ENCODE data around the gene GNAO1.

Gene GNAO1

DNA sequence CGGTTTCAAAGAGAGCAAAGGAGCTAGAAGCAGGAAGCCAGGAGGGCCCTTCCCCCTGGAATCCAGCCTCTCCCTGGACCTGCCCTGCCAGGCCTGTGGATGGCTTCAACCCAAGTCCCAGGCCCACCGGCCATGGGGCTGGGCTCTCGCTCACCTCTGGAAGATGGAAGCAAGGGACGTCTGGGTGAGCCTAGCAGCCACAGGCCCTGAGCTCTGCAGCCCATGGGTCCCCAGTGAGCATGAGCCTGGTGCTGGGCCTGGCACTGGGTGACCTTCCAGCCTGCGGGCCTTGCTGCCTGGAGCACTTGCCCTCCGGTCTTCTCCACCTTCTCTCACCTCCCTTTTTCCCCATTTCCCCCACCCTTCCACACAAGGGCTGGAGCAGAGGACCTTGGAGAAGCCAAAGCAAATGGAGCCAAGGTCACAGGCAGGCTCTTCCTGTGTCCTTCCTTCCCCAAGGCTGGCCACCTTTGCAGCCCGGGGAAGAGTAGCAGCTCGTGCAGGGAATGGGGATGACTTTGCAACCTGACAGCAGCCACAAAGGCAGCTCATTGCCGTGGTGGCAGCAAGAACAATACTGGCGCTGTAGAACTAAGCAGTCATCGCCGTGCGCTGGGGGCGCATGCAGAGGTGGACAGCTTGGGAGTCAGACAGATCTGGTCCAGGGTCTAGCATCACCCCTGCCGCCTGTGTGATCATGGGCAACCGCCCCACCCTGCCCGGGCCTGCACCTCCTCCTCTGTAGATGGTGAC, 147.5 kb downstream of the GNAO1 start:
- DNase-seq, result no peak

DNA sequence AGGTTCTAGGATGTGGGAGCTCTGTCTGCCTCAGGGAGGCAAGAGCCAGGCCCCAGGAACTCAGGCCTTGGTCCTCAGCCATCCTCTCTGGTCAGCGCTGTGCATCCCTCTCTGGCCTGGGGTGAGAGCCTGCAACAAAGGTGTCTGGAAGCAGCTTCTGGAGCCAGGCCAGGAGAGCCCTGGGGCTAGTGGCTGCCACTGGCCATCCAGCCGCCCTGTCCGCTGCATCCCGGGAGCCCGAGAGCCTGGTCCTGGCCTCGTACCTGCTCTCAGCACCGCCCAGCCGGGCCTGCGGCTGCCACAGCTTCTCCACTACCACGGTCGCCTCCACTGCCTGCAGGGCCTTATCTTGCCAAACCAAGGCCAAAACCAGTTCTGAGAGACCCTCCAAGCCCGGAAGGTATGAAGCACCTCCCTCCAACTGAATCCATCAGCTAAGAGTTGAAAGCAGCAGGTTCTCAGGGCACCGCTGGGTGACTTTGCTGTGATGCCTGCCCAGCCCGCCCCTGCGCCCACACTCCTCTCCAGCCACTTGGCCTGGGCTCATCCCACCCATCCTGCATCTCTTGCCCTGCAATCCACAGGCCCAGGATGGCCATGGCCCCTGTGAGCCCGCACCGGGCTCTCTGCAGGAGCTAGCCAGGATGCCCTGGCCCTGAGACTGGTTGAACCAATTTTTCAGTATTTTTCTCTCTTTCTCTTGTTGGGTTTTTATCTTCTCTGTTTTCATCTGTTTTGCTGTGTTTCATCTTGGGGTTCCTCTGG, 148.3 kb downstream of the GNAO1 start:
- DNase-seq, result no peak

DNA sequence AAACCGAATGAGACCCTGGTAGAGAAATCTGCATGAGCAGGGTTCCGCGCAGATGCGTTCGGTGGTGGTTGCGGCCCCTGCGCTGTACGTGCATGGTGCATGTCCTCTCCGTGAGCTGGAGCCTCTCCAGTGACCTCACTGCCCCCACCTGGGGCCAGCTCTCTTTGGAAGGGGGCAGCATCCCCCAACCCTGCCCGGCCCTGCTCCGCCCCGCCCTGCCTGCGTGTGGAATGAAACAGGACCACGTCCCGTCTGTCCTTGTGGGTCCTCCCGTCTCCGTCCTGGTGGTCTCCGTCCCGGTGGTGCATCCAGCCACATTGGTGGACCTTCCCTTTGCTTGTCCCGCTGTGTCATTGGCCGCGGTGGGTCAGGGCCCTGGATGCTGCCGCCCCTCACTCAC, 149.1 kb downstream of the GNAO1 start:
- DNase-seq, result no peak

DNA sequence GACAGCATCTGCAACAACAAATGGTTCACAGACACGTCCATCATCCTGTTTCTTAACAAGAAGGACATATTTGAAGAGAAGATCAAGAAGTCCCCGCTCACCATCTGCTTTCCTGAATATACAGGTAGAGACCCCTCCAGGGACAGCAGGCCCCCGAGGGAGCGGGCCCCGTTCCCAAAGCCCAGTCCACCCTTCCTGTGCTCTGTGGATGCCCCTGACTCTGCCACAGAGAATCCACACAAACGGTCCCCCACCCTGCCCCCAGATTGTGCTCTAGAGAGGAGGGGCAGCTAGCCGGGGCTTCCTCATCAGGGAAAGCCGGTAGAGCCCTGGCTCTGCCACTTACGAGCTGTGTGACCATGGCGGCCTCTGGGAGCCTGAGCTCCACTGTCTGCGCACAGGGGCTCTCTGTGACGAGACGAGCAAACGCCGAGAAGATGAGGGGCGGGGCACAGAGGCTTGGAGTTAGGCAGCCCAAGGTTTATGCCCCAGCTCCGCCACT, 149.6 kb downstream of the GNAO1 start:
- DNase-seq, result no peak

DNA sequence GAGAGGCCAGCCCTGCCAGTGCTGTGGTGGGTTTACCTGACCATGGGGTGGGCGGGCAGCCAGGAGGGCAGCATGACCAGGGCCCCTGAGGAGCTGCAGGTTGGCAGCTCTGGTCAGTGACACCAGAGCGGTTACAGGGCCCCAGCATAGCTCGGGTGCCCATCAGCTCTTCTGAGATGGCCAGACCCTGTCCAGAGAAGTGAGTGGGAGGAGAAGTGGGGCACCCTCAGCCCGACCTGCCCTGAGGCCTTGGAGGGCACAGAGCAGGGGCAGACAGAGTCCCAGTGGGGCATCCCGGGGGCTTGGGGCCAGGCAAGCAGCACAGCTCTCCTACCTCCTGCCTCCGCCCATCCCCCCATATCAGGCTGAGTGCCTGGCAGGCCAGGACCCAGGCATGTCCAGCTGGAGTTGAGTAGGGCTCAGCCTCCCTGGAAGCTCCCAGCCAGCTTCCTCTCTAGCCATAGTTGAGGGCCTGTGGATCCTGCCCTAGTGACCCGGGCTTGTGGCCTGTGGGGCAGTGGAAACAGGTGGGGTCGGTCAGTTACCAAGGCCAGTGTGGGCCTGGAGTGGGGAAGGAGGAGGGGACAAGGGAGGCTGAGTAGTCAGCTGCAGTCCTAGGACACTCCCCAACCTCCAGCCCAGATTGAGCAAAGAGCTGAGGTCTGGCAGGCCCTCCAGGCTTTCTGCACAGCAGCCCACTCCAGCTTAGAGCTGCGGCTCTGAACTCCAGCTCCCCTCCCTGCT, 150.5 kb downstream of the GNAO1 start:
- no peak for DNase-seq

DNA sequence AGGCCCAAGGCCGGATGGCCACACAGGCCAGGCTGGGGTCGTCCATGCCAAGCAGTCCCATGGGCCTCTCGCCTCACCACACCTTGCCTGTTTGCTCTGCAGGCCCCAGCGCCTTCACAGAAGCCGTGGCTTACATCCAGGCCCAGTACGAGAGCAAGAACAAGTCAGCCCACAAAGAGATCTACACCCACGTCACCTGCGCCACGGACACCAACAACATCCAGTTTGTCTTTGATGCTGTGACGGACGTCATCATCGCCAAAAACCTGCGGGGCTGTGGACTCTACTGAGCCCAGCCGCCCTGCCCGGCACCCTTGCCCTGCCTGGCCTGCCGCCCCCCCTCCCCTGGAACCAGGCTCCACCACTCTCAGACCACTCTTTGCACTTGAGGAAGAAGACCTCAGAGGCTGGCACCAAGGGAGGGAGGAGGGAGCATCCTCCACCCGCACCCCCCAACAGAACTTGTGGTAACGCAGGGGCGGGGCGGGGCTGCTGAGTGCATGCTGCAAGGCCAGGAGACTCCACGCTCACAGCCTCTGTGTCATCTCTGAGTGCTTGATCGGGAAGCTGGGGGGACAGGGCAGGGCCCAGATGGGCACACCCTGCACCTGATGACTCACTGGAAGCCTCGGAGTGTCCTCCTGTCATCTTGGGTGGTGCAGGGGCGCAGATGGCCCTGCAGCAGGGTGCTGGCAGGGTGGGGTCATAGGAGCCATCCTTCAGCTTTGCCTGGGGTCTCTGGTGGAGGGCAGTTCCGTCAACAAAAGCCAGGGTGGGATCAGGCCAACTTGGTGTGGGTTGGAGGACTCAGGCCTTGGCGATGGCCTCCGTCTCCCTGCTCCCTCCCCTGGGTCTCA, 152.6 kb downstream of the GNAO1 start:
- no peak for DNase-seq

DNA sequence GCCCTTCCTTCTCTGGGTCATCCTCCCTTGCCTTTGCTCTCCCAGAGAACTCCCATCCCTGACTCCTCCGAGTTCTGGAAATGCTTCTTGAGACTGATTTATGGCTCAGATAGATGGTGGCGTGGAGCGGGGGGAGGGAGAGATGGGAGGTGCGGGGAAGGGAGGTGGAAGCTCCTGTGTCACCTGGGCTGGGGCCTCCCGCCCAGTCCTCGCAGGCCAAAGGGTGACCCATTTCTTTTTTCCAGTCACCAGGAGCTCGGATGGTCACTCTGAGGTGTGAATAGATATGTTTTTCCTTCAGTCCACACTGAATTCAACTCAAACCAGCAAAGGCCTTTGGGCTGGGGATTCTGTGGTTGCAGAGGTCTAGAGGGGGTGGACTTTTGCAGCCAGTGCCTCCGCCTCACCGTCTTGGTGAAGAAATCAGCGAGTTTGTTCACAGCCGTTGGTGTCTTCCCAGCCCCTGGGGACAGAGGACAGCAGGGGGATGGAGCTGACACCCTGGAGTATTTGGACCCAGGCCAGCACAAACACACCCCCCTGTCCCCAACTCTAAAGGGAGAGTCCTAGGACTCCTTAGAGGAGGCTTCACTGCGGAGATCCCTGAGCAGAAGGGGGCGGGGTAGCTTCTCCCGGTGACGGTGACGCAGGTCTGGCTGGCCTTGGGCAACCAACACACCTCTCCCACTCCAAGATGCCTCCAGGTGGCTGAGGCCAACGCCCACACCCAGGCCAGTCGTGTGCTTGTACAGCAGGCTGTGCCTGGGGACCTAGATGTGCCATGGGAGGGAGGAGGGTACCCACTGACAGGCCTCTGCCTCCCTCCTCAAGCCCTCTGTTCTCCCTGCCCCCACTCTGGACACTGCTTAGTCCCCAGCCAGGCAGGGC, 153.5 kb downstream of the GNAO1 start:
- no peak for DNase-seq

DNA sequence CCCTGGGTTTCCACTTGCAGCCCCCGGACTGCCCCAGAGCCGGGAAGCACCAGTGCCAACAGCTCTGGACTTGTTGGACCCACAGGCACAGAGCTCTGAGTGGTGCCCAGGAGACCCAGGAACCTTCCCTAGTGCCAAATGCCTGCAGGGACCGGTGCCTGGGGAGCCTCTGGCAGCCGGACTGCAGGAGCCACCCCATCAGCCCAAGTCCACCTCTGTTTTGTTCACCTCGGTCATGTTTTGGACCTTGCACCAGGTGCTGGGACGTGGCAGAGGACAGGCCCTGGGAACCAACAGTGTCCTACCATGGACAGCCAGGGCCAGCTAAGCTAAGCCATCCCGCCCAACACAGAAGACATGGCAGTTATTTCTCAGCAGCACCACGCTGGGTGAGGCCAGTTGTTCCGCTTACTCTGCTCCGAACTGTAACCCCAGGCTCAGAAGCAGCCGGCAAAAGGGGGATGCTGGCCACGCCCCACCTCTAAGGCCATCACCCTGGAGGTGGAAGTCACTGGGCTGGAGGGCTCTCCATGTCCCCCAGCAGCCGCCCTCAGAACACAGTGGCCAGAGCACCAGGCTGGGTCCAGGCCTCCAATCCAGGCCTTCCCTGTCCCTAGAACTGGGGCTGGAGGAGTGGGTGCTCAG, 154.2 kb downstream of the GNAO1 start:
- DNase-seq, result no peak

DNA sequence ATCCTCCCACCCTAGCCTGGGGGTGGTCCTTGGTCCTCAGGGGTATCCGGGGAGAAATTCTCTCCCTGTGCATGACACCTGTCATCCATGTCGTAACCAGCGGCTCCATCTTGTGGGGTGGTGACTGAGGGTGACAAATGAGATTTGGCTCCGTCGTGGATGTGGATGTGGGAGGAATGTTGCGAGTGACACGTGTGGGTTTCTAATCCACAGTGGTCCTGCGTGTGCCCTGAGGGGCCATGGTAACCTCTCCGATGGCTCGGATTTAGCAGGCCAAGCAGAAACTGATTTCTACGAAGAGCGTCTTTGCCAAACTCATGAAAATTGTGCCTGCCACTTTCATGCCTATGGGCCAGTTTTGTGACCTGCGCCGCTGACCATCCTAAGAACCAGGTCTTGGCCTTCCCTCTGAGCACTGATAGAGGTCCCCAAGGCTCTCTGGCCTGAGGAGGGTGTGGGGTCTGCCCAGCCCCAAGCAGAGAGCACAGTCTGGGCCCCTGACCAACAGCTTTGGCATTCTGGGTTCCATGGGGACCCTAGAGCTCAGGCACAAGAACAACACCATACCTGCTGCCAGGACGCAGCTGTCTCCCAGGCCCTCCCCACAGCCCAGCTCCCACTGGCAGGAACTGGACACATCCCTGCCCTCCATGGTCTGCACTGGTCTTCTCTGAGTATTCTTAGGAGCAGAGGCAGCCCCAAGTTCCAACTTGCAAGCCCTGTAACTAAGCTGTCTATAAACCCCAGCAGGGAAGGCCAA, 155.0 kb downstream of the GNAO1 start:
- DNase-seq, result no peak

DNA sequence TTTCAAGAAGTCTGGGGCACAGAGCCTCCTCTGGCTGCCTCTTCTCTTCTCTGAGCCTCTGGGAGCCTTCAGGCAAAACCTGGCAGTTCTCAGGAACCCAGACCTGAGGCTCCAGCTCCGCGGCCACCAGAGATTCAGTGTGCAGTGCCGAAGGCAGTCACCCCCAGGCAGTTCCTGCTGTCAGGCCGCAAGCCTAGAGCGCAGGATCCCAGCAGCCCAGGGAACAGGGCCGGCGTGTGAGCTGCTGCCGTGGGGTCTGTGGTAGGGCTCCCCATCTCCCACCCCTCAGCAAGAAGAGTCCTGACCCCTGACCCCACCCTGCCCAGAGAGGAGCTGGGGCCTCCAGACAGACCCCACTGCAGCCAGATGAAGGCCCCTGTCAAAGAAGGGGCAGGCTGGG, 155.9 kb downstream of the GNAO1 start:
- DNase-seq, result no peak

DNA sequence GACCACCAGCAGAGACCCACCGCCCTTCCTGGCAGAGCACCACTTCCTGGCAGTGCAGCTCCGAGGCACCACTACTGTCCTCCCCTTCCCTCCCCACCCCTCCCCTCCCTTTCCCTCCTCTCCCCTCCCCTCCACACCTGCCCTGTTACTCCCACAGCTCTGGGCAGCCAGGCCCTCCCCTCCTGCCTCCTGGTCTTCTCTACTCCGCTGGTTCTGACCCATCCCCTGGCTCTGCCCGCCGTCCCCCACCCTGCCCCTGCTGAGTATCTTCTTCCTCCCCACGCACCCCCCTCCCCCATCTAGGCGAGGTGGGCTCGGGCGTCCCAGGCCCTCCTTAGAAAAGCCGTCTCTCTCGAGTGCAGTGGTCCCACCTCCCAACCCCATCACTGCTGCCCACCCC, 156.4 kb downstream of the GNAO1 start:
- no peak for DNase-seq

DNA sequence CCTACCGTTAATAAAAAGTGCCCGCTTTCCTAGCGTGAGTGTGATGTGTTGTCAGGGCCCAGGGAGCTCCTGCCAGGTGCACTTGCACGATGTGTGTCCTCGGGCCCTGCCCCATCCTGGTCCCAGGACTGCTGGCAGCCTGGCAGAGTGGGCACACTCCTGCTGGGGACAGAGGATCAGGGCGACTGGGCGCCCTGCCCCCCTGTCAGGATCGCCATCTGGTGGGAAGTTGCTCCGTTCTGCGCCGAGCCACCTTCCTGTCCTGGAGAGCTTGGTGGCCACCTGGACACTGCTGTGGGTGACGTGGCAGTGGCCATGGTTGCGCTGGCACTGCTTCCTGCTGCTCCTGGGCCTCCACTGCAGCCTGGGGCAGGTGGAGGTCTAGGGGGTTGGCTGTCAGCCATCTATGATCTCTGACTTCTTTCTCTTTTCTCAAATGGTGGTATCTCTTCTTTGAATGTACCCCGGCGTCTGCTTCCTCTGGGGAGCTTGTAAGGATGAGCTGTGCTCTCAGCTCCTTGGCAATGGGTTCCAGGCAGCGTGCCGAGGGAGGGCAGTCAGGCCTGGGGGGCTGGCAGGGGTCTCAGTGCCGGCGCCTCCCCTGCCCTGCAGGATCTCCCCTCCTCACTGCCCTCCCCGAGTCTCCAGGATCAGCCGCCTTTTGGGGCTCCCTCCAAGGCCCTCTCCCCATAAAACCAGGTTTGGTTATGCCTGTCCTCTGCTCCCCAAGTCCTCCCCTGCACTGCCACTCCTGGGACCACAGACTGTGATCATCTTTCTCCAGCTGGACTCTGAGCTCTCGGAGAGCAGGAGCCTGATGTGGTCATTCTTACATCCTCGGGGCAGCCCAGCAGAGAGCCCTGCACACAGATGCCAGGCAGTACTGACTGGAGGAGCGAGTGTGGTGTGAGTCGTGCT, 157.1 kb downstream of the GNAO1 start:
- peak; percentile 47 for DNase-seq

DNA sequence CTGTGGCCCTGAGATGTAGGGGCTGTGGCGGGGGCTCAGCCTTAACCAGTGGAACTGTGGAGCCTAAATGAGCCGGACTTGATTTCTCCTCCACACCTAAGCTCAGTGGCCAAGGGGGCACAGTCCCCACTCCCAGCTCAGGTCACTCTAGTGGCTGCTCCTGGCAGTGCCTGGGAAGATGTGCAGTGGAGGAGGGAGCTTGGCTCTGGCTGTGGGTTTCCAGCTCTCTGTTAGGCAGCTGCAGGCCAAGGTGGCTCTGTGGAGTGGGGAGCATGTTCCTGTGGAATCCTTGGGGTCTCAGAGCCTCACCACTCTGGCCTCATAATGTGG, 157.8 kb downstream of the GNAO1 start:
- no peak for DNase-seq

DNA sequence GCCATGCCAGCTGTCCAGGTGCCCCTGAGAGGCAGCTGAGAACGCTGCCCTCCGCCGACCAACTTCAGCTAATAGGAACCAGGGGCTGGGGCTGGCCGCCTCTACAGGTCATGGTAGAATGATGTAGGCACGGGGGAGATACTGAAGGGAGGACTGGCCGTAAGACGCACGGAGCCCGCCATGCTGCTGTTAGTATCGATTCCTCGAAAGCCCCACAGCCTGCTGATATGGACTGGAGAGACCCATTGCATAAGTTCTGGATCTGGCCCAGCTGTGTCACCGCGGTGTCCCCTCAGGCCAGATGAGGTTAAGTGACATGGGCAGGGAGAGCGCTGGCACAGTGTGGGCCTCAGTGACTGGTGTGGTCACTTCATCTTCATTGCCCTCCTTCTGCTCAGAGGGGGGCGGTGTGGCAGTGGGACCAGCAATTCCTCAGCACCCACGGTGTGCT, 158.4 kb downstream of the GNAO1 start:
- no peak for DNase-seq

DNA sequence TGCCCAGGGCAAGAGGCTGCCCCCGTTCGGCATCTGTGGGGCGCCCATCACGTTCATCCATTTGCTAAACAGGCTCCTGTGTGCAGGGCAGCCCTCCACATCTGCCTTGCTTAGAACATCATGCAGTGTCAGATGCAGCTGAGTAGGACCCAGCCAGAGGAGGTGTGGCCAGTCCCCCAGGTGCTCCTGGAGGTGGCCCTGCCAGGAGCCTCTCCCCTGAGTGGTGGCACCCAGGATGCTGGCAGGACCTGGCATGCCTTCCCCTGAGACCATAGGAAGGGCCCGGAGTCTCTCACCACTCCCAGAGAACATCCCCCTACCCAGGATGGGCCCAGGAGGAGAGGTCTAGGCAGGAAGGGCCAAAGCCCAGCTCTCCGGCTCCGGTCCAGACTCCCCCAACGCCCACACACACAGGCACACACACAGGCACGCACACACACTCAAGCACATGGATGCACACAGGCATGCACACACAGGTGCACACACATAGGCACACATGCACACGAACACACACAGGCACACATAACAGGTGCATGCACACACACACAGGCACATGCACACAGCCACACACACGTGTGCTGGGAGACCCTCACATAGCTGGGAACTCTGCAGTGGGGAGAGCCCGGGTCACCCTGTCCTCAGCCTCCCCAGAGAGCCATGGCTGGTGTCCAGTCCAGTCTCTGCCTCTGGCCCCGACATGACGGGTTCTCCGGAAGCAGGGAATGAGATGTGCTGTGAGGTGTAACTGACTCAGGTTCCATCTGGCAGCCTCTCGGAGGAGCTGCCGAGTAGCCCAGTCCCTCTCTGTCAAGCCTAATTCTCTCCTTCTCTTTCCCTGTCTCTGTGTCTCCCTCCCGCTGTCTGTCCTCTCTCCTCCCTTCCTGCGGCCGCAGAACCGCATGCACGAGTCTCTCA, 159.5 kb downstream of the GNAO1 start:
- DNase-seq, result no peak

DNA sequence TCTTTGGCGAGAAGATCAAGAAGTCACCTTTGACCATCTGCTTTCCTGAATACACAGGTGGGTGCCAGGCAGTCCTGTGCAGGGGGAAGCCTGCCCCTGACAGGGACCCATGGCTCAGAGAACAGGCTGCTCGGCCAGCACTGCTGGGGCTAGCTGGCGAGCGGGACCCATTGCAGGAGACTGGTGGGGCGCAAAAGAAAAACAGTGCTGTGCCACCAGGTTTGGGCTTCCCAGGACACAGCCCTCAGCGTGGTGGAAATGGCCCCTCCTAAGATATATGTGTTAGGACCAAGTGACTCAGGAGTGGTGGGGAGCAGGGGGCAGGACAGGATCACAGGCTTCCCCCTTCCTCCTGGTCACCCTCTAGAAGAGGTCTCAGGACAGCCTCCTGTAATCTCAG, 160.2 kb downstream of the GNAO1 start:
- no peak for DNase-seq

DNA sequence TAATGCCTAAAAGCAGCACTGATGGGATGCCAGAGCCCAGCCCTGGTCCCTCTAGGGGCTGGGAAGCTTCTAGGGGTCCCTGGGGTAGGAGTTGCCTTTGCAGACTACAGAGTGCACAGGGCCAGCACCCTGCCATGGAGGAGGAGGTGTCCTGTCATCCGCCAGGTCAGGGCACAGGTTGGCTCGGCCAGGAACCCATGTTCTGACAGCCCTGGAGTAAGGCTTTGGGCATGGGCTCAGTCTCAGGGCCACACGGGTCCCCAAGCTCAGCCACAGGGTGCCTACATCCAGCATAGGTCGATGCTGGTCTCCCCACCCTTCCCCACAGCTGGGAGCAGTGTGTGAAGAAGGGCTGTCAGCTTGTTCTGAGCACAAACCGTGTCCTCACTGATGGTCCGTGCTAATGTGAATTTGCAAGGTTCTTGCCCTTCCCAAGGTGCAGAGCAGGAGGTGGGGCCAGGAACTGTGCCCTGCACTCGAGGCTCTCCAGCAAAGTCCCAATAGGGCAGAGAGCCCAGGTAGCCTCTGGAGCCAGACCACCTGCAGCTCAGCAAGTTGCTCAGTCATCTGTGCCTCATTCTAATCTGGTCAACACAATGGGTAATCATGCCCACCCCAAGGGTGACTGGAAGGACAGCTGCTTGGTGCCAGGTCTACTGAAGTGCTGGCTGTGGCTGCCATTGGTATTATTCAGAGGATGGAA, 161.2 kb downstream of the GNAO1 start:
- no peak for DNase-seq
